HFFc6 (cell line): ENCODE data around the gene RABEPK. TPM values are rescaled to one million over a fixed set of nuclear protein-coding genes. Genes with fewer than 3 reads are reported as not detected.

Experiments used
- DNase-seq: peaks from one replicate; pipeline ENCODE4 v3.0.0-alpha.2; 2018
- H3K27ac Mint-ChIP-seq: 2 replicates; pipeline ENCODE4 v1.8.0; 2020; ENCODE audit warnings: mild to moderate bottlenecking, mixed read lengths
- H3K27me3 Mint-ChIP-seq: 2 replicates; pipeline ENCODE4 v1.8.0; 2021; ENCODE audit warnings: mild to moderate bottlenecking, moderate library complexity, mixed read lengths; ENCODE audit not compliant: insufficient read depth
- H3K36me3 Mint-ChIP-seq: 2 replicates; pipeline ENCODE4 v1.8.0; 2021; ENCODE audit warnings: low read depth, mixed read lengths
- H3K4me1 Mint-ChIP-seq: 2 replicates; pipeline ENCODE4 v1.8.0; 2020; ENCODE audit warnings: low read depth, mixed read lengths
- H3K4me3 Mint-ChIP-seq: 2 replicates; pipeline ENCODE4 v1.8.0; 2020; ENCODE audit warnings: mild to moderate bottlenecking, moderate library complexity, mixed read lengths
- H3K9me3 Mint-ChIP-seq: 2 replicates; pipeline ENCODE4 v1.8.0; 2020; ENCODE audit warnings: mild to moderate bottlenecking, mixed read lengths
- long read RNA-seq: library from polyadenylated mRNA; unstranded; transcript quantifications from one replicate; pipeline ENCODE4 v2.0.0, GENCODE V29; 2019
- total RNA-seq, 6 experiments: library from RNA; stranded (reverse); fragmentation: NEBNext Ultra II Directional; extraction: Animal tissue kit (Norgen Biotek cat#: 25700); gene quantifications; 2 replicates in 1 of 6; 3 replicates in 5 of 6; pipeline ENCODE4 v1.2.3, GENCODE V29; 2021
- TF ChIP-seq, protein P1 (sequence below): fragments of 200-600 bp; sonication (generic); IDR thresholded peaks from 2 replicates; pipeline ENCODE4 v1.5.0; 2021; ENCODE audit warnings: antibody characterized with exemption, mild to moderate bottlenecking

The RABEPK gene, protein sequence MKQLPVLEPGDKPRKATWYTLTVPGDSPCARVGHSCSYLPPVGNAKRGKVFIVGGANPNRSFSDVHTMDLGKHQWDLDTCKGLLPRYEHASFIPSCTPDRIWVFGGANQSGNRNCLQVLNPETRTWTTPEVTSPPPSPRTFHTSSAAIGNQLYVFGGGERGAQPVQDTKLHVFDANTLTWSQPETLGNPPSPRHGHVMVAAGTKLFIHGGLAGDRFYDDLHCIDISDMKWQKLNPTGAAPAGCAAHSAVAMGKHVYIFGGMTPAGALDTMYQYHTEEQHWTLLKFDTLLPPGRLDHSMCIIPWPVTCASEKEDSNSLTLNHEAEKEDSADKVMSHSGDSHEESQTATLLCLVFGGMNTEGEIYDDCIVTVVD
- 10 to 100 TPM; 29.6 to 39.2 (median 32.7) TPM for total RNA-seq
- long read RNA-seq, transcript RABEPK-202 (8 exons, 1,504 nt), result minor isoform, 15 of 86 reads
- long read RNA-seq, transcript RABEPK-204 (9 exons, 1,466 nt), result major isoform, 32 of 86 reads
- long read RNA-seq, partial matches to known transcripts, result 15 of 86 reads
- long read RNA-seq, other reads (novel, unspliced or antisense), result 19 of 86 reads

DNA sequence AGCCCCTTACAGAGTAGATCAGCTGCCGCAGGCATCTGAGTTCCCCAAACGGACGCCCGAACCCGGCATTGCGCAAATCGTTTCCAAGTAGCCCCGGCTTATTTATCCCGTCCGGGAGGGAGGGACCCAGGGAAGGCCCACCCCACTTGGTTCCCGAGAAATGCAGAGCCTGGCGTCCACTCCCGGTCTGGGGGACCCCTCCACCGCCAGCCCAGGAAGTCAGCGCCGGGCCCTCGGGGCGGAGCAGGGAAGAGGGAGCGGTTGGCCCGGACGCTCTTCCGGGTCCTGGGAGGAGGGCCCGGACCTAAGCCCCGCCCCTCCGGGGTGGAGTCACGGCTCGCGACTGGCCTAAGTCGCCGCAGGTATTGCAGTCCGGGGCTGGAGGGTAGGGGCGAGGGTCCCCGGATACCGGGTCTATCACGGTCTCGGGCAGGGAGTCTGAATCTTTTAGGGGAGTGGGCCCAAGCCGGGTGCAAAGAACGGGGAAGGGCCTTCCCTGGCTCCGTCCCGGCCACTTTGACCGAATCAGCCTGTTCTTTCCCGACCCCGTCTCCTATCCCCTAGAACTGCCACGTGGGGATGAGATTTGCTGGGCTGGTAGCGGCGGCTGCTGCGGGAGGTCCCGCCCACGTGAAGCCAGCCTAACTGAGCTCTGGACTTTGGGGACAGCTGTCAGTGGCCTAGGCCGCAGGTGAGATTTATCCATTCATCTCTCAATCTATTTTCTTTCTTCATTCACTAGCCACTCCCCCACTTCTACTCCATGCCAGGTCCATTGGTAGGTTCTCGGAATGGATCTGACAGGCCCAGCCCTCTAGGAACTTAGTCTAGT, at the start of gene RABEPK:
Gene RABEPK (plus strand): TSS at position 327 of the 832 bp plus-strand sequence. CDS start 2,472 bp downstream, outside the sequence.
- peaks cover 22% of the 10 kb centered on the region for H3K36me3 Mint-ChIP-seq
- H3K4me1 Mint-ChIP-seq, result peaks cover 21% of the 10 kb centered on the region
- no peaks in the 10 kb centered on the region; the same call in 1 of the 2 replicates for H3K27me3 Mint-ChIP-seq
- TF ChIP-seq, protein P1, sequence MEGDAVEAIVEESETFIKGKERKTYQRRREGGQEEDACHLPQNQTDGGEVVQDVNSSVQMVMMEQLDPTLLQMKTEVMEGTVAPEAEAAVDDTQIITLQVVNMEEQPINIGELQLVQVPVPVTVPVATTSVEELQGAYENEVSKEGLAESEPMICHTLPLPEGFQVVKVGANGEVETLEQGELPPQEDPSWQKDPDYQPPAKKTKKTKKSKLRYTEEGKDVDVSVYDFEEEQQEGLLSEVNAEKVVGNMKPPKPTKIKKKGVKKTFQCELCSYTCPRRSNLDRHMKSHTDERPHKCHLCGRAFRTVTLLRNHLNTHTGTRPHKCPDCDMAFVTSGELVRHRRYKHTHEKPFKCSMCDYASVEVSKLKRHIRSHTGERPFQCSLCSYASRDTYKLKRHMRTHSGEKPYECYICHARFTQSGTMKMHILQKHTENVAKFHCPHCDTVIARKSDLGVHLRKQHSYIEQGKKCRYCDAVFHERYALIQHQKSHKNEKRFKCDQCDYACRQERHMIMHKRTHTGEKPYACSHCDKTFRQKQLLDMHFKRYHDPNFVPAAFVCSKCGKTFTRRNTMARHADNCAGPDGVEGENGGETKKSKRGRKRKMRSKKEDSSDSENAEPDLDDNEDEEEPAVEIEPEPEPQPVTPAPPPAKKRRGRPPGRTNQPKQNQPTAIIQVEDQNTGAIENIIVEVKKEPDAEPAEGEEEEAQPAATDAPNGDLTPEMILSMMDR, result no peak
- no peaks in the 10 kb centered on the region for H3K9me3 Mint-ChIP-seq
- peak within 1 kb of the TSS; percentile 94 for H3K27ac Mint-ChIP-seq
- peak within 1 kb of the TSS; percentile 95 for H3K4me3 Mint-ChIP-seq
- DNase-seq, result peak; percentile 90

DNA sequence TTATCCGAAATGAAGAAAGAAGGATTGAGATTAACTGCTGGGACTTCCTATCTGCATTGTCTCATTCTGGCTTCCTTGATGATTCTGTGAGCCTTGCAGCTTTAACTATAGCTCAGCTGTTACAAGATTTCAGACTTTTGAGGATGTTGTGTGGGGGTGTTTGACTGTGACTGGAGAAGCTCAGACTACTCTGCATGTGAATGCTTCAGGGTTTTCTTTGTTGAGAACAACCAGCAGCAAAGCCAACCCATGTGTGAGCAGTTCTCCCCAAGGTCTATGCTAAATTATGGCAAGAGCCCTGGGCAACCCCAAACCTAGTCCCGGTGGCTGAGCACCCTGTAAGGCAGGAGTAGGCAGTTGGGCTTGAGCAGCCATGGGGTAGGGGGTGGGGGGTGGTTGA, 48.6 kb upstream of the RABEPK start:
- H3K9me3 Mint-ChIP-seq, result no peaks in the 10 kb centered on the region
- TF ChIP-seq, protein P1, result no peak
- H3K4me3 Mint-ChIP-seq, result no peak overlapping the region
- no peaks in the 10 kb centered on the region for H3K27me3 Mint-ChIP-seq
- DNase-seq, result no peak
- H3K36me3 Mint-ChIP-seq, result peaks cover 26% of the 10 kb centered on the region
- no peak overlapping the region for H3K27ac Mint-ChIP-seq
- H3K4me1 Mint-ChIP-seq, result peaks cover 14% of the 10 kb centered on the region

DNA sequence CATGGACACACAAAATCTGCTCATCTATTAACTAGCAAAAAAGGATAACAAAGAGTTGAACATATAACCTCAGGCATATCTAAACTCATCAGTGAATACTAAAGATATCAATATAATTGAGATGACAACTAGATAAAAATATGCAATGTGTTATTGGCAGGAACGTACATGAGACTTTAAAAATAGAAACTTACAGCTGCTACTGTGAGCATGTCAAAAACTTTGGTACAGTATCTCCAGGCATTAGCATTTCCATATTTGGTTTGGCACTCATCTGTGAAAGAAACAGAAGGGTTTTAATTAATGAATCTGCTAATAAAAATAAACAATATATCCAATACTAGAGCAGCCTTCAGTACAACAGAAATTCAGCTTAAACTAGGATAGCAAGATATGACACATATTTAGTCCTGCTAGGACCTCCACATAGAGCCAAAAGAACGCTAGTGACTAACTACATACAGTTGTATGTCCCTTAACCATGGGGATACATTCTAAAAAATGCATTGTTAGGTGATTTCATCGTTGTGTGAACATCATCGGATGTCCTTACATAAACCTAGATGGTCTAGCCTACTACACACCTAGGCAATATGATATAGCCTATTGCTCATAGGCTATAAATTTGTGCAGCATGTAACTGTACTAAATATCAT, 46.5 kb upstream of the RABEPK start:
- Mint-ChIP-seq H3K4me1 (peaks cover 6% of the 10 kb centered on the region), H3K27ac (no peak overlapping the region; the same call in 1 of the 2 replicates), H3K36me3 (peaks cover 26% of the 10 kb centered on the region), H3K9me3 (no peaks in the 10 kb centered on the region), H3K27me3 (peaks cover 3% of the 10 kb centered on the region; the same call in 1 of the 2 replicates), H3K4me3 (no peak overlapping the region)
- no peak for DNase-seq
- TF ChIP-seq, protein P1, result no peak

DNA sequence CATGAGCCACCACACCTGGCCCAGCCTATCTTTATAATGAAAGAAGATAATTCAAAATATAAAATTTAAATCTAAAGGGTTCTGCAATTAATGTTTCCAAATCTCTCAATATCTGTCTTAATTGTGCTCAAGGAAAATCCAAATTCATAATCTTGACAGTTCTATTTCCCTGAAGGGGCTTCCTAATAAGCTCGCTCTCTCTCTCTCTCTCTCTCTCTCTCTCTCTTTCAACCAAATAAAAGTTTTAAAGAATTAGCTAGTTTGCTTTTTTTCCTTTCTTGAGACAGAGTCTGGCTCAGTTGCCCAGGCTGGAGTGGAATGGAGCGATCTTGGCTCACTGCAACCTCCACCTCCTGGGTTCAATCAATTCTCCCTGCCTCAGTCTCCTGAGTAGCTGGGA, 43.8 kb upstream of the RABEPK start:
- H3K9me3 Mint-ChIP-seq, result no peaks in the 10 kb centered on the region
- no peak for DNase-seq
- H3K36me3 Mint-ChIP-seq, result peaks cover 13% of the 10 kb centered on the region
- peaks cover 20% of the 10 kb centered on the region for H3K4me1 Mint-ChIP-seq
- H3K27ac Mint-ChIP-seq, result no peak overlapping the region
- H3K4me3 Mint-ChIP-seq, result no peak overlapping the region
- TF ChIP-seq, protein P1, result no peak
- peaks cover 3% of the 10 kb centered on the region; the same call in 1 of the 2 replicates for H3K27me3 Mint-ChIP-seq

DNA sequence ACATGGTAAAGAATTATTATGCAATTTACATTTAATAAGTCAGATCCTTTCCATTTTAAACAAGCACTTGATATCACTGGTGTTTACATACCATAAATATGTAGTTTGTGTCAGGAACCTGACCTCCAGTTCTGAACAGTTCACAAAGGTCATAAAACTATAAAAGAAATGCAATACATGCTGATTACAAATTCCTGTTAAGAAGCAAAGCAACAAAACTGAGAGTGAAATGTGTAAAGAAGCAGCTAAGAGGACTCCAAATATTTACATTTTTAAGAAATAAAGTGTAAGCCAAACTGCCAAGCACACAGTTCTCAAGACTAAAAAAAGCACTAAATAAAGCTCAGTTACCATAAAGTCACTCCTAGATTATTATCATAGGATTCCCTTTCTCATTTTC, 39.6 kb upstream of the RABEPK start:
- H3K27ac Mint-ChIP-seq, result no peak overlapping the region
- peaks cover 3% of the 10 kb centered on the region; the same call in 1 of the 2 replicates for H3K27me3 Mint-ChIP-seq
- peaks cover 23% of the 10 kb centered on the region for H3K4me1 Mint-ChIP-seq
- DNase-seq, result no peak
- H3K36me3 Mint-ChIP-seq, result no peaks in the 10 kb centered on the region; the same call in 1 of the 2 replicates
- H3K9me3 Mint-ChIP-seq, result no peaks in the 10 kb centered on the region
- H3K4me3 Mint-ChIP-seq, result no peak overlapping the region
- TF ChIP-seq, protein P1, result no peak
